Transverse colon (tissue), 4 donors: ENCODE measurements around the gene VPS13D.

Experiments
- CTCF ChIP-seq, 5 experiments: fragments of 200-600 bp in 3 of 5; fragments of 450-650 bp in 2 of 5; sonication (generic) in 3 of 5; IDR thresholded peaks; 1 replicate in 2 of 5; 2 replicates in 3 of 5; pipeline ENCODE4 v1.5.1; 2016 to 2017; ENCODE audit warnings: antibody characterized with exemption in 5 of 5, inconsistent platforms in 3 of 5, mild to moderate bottlenecking in 2 of 5, moderate library complexity in 1 of 5
- EP300 ChIP-seq: sonication (generic); formaldehyde crosslinking; IDR thresholded peaks from one replicate; pipeline ENCODE4 v1.6.1; 2017; ENCODE audit warnings: antibody characterized with exemption, low read depth
- POLR2A ChIP-seq: fragments of 450-650 bp; IDR thresholded peaks from one replicate; pipeline ENCODE4 v1.6.1; 2016; ENCODE audit warnings: antibody characterized with exemption, mild to moderate bottlenecking, moderate library complexity
- POLR2AphosphoS5 ChIP-seq, 3 donors: sonication (generic); formaldehyde crosslinking; IDR thresholded peaks; one replicate each; pipeline ENCODE4 v1.6.1; 2016; ENCODE audit warnings: antibody characterized with exemption in 3 of 3

GRCh38 chr1:12461754-12462153 lies 231.9 kb downstream of the VPS13D start:
- TF ChIP-seq POLR2A (no peak), CTCF (IDR thresholded peaks at IDR 0.05) (no peak), POLR2AphosphoS5 (IDR thresholded peaks at IDR 0.05) (no peak), EP300 (no peak)
